ENCODE data around the gene TTC1. TPM values are rescaled to one million over a fixed set of nuclear protein-coding genes. Genes with fewer than 3 reads are reported as not detected.

Gene TTC1
- total and polyA plus RNA-seq, 2 donors: 38.2 to 44.0 TPM

DNA sequence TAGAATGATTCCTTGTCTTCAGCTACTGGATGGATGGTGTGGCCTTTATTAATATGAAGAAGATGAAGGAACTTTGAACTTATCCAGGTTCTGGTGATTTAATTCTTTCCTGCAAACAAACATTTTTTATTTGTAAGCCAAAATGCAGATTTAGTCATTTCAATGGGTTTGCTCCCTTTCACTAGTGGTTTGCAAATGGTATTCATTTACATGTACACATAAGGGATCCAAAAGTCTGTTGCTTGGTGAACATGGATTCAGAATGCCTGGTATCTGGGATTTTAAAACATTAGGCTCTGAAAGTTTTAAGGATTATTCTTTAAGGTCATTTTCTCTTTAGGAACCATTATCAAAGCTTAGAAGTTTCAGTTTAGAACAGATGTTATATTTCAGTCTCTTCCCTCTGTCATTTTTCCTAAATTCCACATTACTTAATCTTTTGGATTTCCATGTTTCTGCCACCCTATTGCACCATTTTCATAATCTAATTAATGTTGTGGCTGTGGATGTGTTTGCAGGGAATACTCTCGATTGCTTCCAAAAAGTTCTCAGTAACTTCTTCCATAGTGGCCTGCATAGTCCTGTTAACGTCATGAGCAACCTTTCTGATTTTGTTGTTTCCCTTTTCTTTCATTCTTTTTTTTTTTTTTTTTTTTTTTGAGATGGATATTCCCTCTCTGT lies 10.1 kb downstream of the TTC1 start:
- Histone ChIP-seq H3K4me3 (ENCODE audit: low read depth, low read length) (no peak overlapping the region), H3K36me3 (ENCODE audit: insufficient read depth) (peaks cover 2% of the 10 kb centered on the region), H3K27ac (ENCODE audit: low read depth) (no peak overlapping the region), H3K4me1 (ENCODE audit: insufficient read depth) (peaks cover 2% of the 10 kb centered on the region)
- no peak for DNase-seq (ENCODE audit: extremely low spot score)
- WGBS: 89% methylated on average over 2 of the region's 2 CpGs

GRCh38 chr5:160020266-160020770 lies 11.4 kb downstream of the TTC1 start:
- Histone ChIP-seq H3K27ac (ENCODE audit: low read depth) (peak overlapping the region; percentile 41), H3K4me1 (ENCODE audit: insufficient read depth) (peaks cover 2% of the 10 kb centered on the region), H3K4me3 (ENCODE audit: low read depth, low read length) (no peak overlapping the region), H3K36me3 (ENCODE audit: insufficient read depth) (no peaks in the 10 kb centered on the region)
- DNase-seq (ENCODE audit: extremely low spot score): no peak
- WGBS: 65% methylated on average over 7 of the region's 7 CpGs

- Histone ChIP-seq H3K27ac (ENCODE audit: low read depth) (no peak overlapping the region), H3K36me3 (ENCODE audit: insufficient read depth) (no peaks in the 10 kb centered on the region), H3K4me1 (ENCODE audit: insufficient read depth) (peaks cover 2% of the 10 kb centered on the region), H3K4me3 (ENCODE audit: low read depth, low read length) (no peak overlapping the region)
- 43% methylated on average over 4 of the region's 4 CpGs for WGBS
- no peak for DNase-seq (ENCODE audit: extremely low spot score)
These were observed 12.0 kb downstream of the TTC1 start for GRCh38 chr5:160020964-160021363.

- Histone ChIP-seq H3K4me1 (ENCODE audit: insufficient read depth) (peaks cover 2% of the 10 kb centered on the region), H3K4me3 (ENCODE audit: low read depth, low read length) (no peak overlapping the region), H3K36me3 (ENCODE audit: insufficient read depth) (no peaks in the 10 kb centered on the region), H3K27ac (ENCODE audit: low read depth) (no peak overlapping the region)
- peak; percentile 52 for DNase-seq (ENCODE audit: extremely low spot score)
- WGBS: 16% methylated on average over 3 of the region's 3 CpGs
These were observed 13.0 kb downstream of the TTC1 start for GRCh38 chr5:160021831-160022446.

GRCh38 chr5:160023007-160023907 lies 14.3 kb downstream of the TTC1 start:
- no peak overlapping the region for H3K27ac ChIP-seq (ENCODE audit: low read depth)
- no peaks in the 10 kb centered on the region for H3K36me3 ChIP-seq (ENCODE audit: insufficient read depth)
- no peak overlapping the region for H3K4me3 ChIP-seq (ENCODE audit: low read depth, low read length)
- DNase-seq (ENCODE audit: extremely low spot score): no peak
- peaks cover 2% of the 10 kb centered on the region for H3K4me1 ChIP-seq (ENCODE audit: insufficient read depth)
- 87% methylated on average over 11 of the region's 11 CpGs for WGBS

GRCh38 chr5:160023908-160024630 lies 15.1 kb downstream of the TTC1 start:
- Histone ChIP-seq H3K36me3 (ENCODE audit: insufficient read depth) (peaks cover 3% of the 10 kb centered on the region), H3K27ac (ENCODE audit: low read depth) (no peak overlapping the region), H3K4me1 (ENCODE audit: insufficient read depth) (peaks cover 2% of the 10 kb centered on the region), H3K4me3 (ENCODE audit: low read depth, low read length) (no peak overlapping the region)
- WGBS: 52% methylated on average over 1 of the region's 1 CpG
- DNase-seq (ENCODE audit: extremely low spot score): no peak

GRCh38 chr5:160029004-160029403 lies 20.1 kb downstream of the TTC1 start:
- WGBS: 98% methylated on average over 1 of the region's 1 CpG

DNA sequence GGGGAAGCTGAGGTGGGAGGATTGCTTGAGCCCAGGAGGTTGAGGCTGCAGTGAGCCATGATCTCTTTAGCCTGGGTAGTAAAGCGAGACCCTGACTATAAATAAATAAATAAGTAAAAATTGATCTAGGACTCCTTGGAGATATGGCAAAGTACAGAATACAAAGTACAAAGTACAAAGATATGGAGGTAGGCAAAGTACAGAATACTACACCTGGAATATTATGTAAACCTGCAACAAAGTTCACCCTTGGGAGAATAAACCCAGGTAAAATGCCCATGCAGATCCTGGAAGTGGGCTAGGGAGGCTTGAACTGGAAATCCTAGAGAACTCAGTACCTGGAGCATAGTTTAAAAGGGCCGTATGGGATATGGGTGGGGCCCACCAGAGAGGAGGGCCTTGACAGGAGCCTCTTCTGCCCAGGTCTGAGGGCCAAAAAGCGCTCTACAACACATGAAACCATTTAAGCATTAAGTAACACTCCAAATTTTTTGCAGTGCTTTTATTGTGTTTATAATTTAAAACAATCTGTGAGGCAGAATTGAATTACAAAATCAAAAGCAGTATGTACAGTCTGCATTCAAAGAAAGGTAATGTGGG lies 20.7 kb downstream of the TTC1 start:
- DNase-seq (ENCODE audit: extremely low spot score): no peak
- WGBS: 90% methylated on average over 3 of the region's 3 CpGs
- H3K36me3 ChIP-seq (ENCODE audit: insufficient read depth): peaks cover 5% of the 10 kb centered on the region
- H3K4me3 ChIP-seq (ENCODE audit: low read depth, low read length): no peak overlapping the region
- no peaks in the 10 kb centered on the region for H3K4me1 ChIP-seq (ENCODE audit: insufficient read depth)
- H3K27ac ChIP-seq (ENCODE audit: low read depth): no peak overlapping the region

More at GRCh38 chr5:160029004-160029403, 20.1 kb downstream of the TTC1 start:
- DNase-seq (ENCODE audit: extremely low spot score): no peak
- Histone ChIP-seq H3K27ac (ENCODE audit: low read depth) (no peak overlapping the region), H3K36me3 (ENCODE audit: insufficient read depth) (peaks cover 5% of the 10 kb centered on the region), H3K4me1 (ENCODE audit: insufficient read depth) (no peaks in the 10 kb centered on the region), H3K4me3 (ENCODE audit: low read depth, low read length) (no peak overlapping the region)

- Histone ChIP-seq H3K4me1 (ENCODE audit: insufficient read depth) (no peaks in the 10 kb centered on the region), H3K36me3 (ENCODE audit: insufficient read depth) (peaks cover 8% of the 10 kb centered on the region), H3K27ac (ENCODE audit: low read depth) (no peak overlapping the region), H3K4me3 (ENCODE audit: low read depth, low read length) (no peak overlapping the region)
- DNase-seq (ENCODE audit: extremely low spot score): no peak
- 62% methylated on average over 3 of the region's 3 CpGs for WGBS
These were observed 21.9 kb downstream of the TTC1 start for GRCh38 chr5:160030631-160031377.

GRCh38 chr5:160033546-160034252 lies 24.8 kb downstream of the TTC1 start:
- H3K36me3 ChIP-seq (ENCODE audit: insufficient read depth): peaks cover 10% of the 10 kb centered on the region
- H3K4me3 ChIP-seq (ENCODE audit: low read depth, low read length): no peak overlapping the region
- no peak overlapping the region for H3K27ac ChIP-seq (ENCODE audit: low read depth)
- no peaks in the 10 kb centered on the region for H3K4me1 ChIP-seq (ENCODE audit: insufficient read depth)
- DNase-seq (ENCODE audit: extremely low spot score): no peak
- 91% methylated on average over 4 of the region's 4 CpGs for WGBS

DNA sequence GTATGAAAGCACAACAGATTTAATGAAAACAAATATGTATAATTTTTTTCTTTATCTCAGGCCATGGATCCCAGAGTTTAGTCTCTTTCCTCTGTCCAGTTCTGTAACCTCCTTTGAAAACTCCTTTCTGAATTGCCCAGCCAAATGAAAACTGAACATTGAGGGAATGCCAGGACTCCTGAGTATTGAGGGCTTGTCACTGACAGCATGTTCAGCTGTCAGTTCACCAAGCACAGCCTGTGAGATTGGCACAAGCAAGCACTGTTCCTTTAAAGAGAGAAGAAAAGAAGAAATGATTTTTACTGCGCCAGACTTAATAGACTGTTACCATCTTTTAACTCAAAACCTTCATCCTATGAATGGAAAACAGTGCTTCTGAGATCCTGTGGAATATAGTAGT lies 27.3 kb downstream of the TTC1 start:
- 97% methylated on average over 1 of the region's 1 CpG for WGBS
- Histone ChIP-seq H3K36me3 (ENCODE audit: insufficient read depth) (peaks cover 10% of the 10 kb centered on the region), H3K4me3 (ENCODE audit: low read depth, low read length) (no peak overlapping the region), H3K4me1 (ENCODE audit: insufficient read depth) (no peaks in the 10 kb centered on the region), H3K27ac (ENCODE audit: low read depth) (no peak overlapping the region)
- DNase-seq (ENCODE audit: extremely low spot score): no peak

GRCh38 chr5:160036884-160037283 lies 27.9 kb downstream of the TTC1 start:
- peaks cover 10% of the 10 kb centered on the region for H3K36me3 ChIP-seq (ENCODE audit: insufficient read depth)
- DNase-seq (ENCODE audit: extremely low spot score): no peak
- H3K4me1 ChIP-seq (ENCODE audit: insufficient read depth): no peaks in the 10 kb centered on the region
- no peak overlapping the region for H3K27ac ChIP-seq (ENCODE audit: low read depth)
- H3K4me3 ChIP-seq (ENCODE audit: low read depth, low read length): no peak overlapping the region

Measured in urinary bladder (tissue), 4 donors.